ENCODE data around the gene HPSE2.

Gene HPSE2

DNA sequence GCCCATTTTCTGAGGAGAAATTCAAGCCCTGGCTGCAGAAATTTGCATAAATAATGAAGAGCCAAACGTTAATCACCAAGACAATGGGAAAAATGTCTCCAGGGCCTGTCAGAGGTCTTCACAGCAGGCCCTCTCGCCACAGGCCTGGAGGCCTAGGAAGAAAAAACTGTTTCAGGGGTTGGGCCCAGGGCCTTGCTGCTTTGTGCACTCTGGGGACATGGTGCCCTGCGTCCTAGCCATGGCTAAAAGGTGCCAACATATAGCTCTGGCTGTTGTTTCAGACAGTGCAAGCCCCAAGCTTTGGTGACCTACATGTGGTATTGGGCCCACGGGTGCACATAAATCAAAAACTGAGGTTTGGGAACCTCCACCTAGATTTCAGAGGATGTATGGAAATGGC, 796.9 kb downstream of the HPSE2 start:
- no peak for TF ChIP-seq POLR2A (IDR thresholded peaks at IDR 0.05; ENCODE audit: low read depth, low read length)
- DNase-seq (ENCODE audit: insufficient read length, low spot score) (no peak), FAIRE-seq (no peak)

DNA sequence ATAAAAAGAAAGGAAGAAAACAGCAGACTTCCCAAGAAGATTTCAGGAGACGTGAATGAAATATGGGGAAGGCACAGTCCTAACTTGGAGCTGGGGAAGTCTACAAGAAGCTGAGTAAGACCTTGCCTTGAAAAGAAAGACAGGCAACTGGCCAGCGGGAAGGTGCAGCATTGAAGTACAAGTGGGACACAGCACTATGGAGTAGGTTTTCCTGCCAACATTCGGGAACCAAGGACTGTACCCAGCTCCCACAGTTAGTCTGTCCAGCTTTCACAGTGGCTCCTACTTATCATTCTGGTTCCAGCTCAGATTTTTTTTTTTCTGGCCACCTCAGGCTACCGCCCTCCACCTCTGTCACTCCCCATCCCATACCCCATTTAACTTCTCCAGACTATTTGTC, 798.9 kb downstream of the HPSE2 start:
- DNase-seq (ENCODE audit: insufficient read length, low spot score) (no peak), FAIRE-seq (no peak)
- TF ChIP-seq POLR2A (IDR thresholded peaks at IDR 0.05; ENCODE audit: low read depth, low read length) = no peak

DNA sequence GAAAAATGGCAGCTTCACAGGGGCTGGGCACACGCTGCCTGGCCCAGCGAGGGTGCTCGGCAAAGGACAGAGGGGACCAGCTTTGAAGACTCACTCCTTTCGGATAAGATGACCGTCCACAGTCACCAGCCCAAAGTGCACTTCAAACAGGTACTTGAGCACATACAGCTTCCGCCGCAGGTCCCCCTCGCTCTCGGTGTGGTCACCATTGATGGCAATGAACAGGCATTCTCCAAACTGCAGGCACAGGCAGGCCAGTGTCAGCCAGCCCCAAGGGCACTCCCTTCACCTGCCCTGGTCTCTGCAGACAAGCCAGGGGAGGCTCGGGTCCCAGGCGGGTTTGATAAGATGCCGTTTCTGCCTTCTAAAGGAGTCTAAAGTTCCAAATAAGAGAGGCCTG, 800.5 kb downstream of the HPSE2 start:
- no peak for TF ChIP-seq POLR2A (IDR thresholded peaks at IDR 0.05; ENCODE audit: low read depth, low read length)
- DNase-seq (ENCODE audit: insufficient read length, low spot score) (no peak), FAIRE-seq (no peak)

DNA sequence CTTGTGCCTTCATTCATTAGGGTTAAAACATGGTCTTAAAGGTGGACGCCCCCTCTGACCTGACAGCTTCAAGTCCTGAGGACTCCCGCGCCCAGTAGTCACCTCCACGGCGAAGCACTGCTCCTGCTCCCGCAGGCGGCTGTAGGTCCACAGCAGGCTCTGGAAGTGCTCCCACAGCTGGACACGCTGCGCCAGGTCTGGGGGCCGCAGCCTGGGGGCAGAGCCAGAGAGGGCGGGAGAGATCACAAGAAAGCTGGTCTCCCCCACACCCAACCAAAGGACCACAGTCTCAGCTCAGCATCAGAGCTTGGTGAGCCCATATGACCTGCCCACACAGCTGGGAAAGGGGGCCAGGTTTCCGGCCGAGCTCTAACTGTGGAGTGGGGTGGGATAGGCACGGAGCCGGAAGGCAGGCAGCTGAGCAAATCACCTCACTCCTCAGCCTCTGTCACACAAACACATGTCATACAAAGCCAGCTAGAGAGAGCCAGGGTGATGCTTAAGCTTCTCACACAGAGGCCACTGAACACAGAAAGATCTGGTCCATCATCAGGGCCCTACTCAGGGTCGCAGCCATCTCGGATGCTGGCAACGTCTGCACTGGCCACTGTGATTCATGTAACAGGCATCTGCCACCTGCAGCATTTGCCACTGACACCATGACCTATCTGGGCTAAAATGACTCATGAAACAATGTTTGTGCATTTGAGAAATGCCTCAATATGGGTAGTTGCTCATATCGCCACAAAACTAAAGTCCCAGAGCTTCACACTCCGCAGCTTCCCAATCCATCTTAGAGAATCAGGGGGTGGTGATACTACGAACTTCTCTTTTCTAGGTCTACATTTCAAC, 801.5 kb downstream of the HPSE2 start:
- DNase-seq (ENCODE audit: insufficient read length, low spot score) = peak; percentile 62
- peak; percentile 6 for FAIRE-seq
- no peak for TF ChIP-seq POLR2A (IDR thresholded peaks at IDR 0.05; ENCODE audit: low read depth, low read length)

DNA sequence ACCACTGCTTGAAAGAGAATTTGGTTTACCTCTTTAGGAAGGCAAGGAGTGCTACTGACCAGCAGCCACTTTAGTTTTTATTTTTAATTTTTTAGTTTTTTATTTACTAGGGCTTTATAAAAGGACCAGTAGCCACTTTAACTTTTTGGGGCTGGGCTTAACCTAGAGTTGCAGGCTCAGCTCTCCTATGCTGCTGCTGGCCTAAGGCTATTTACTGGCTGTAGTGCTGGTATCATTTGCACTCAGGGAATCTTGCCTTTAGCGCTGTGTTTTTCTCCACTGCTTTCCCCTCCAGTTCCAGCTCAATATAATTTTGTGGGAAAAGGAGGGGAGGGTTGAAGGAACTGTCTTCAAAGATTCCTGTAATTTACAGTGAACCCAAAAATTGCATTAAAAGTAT, 802.3 kb downstream of the HPSE2 start:
- no peak for TF ChIP-seq POLR2A (IDR thresholded peaks at IDR 0.05; ENCODE audit: low read depth, low read length)
- FAIRE-seq (no peak), DNase-seq (ENCODE audit: insufficient read length, low spot score) (no peak)

DNA sequence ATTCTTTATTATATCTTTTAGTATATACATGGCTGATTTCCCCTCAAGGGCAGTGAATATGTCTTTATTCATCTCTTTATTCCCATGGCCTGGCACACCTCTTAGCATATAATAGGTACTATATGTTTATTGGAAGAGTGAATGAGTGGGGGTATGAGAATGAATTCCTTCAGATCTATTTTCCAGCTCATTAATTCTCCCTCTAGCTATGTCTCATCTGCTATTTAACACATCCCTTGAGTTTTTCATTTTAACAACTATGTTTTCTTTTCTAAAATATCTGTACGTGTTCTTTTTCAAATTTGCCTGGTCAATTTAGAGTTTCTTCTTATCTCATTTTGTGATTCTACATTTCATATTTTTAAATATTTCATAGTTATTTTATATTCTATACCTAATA, 803.3 kb downstream of the HPSE2 start:
- no peak for FAIRE-seq
- TF ChIP-seq POLR2A (IDR thresholded peaks at IDR 0.05; ENCODE audit: low read depth, low read length) = no peak
- DNase-seq (ENCODE audit: insufficient read length, low spot score) = no peak

DNA sequence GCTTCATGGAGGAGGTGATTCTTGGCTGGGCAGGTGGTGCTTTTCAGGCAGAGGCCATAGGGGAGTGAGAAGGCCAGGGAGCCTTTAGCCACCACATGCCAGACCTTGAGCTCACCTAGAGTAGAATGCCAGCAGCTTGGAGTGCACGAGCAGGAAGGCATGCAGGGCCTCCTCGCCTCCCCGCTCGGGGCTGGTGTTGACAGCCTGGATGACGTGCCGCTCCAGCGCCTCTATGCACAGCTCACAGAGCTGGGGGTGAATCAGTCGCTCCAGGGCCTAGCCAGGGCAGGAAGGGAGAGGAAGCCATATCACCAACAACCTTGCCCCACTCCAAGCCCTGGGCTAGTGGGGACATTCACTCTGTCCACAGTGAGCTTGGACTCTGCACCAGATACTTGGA, 804.6 kb downstream of the HPSE2 start:
- TF ChIP-seq POLR2A (IDR thresholded peaks at IDR 0.05; ENCODE audit: low read depth, low read length) = no peak
- DNase-seq (ENCODE audit: insufficient read length, low spot score) (no peak), FAIRE-seq (no peak)

DNA sequence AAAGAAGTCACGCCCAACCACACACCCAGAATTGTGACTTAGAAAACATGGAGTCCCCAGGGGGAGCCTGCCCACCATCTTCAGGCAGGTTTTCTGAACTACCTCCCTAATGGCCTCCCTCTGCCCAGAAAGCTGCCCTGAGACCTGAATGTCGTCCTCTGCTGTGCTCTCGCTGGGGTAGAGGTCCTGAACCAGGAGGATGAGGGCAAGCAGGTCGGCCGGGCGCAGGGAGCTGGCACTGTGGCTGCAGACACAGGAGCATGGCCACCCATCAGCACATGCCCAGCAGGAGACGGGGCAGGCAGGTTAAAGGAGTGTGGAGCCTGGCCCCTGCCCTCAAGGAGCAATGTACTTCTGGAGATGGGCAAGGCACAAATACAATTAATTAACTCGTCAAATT, 805.2 kb downstream of the HPSE2 start:
- FAIRE-seq (no peak), DNase-seq (ENCODE audit: insufficient read length, low spot score) (no peak)
- no peak for TF ChIP-seq POLR2A (IDR thresholded peaks at IDR 0.05; ENCODE audit: low read depth, low read length)

DNA sequence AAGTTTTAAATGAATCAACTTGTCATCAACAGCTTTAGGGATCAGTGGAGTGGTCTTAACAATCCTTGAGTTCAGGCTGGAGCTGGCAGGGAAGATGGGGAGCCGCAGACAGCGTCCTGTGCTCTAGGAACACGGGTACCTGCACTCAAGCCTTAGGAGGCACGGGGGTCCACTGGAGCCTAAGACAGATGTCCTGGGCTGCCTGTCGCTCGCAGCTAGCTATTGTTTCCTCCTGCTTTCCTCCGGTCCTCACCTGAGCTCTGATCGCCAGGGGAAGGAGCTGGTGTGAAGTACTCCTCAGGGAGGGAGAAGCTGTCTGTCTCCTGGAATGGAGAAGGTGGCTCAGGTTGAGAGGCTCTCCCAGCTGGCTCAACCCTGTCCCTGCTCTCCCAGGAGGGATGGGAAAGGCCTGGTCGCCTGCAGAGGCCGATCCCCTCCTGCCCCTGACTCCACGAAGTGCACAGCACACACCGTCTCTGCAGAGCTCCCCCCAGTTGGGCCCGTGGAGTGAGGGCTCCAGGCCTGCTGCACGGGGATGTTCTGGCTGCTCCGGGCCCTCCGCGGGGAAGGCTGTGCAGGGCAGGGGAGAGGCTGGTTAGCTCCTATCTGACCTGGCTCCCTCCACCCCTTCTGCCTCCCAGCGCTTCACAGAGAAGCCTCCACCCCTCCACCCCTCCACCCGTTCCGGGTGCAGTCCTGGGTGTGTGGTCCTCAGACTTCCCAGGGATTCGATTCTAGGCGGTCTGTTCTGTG, 806.2 kb downstream of the HPSE2 start:
- FAIRE-seq = no peak
- no peak for TF ChIP-seq POLR2A (IDR thresholded peaks at IDR 0.05; ENCODE audit: low read depth, low read length)
- no peak for DNase-seq (ENCODE audit: insufficient read length, low spot score)

DNA sequence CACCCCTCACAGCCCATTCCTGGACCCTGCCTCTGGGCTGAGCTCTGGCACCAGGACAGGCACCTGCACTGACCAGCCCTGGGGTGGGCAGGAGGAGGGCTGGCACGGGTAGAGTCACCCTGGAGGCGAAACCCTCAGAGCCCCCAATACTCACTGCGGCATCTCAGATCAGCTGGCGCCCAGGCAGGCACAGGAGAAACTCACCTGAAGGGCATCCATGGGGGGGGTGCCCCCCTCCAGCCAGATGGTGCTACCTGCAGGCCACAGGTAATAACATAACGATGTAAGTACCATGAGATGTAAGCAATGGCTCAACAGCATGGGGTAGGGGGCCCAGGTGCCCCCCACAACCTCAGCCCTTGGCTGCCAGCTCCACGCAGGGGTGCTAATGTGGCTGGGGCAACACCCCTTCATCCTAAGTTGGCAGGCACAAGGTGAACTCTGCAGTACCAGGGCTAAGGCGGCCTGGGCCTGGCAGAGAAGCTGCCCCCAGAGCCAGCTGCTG, 808.6 kb downstream of the HPSE2 start:
- DNase-seq (ENCODE audit: insufficient read length, low spot score) = no peak
- TF ChIP-seq POLR2A (IDR thresholded peaks at IDR 0.05; ENCODE audit: low read depth, low read length) = no peak
- no peak for FAIRE-seq

DNA sequence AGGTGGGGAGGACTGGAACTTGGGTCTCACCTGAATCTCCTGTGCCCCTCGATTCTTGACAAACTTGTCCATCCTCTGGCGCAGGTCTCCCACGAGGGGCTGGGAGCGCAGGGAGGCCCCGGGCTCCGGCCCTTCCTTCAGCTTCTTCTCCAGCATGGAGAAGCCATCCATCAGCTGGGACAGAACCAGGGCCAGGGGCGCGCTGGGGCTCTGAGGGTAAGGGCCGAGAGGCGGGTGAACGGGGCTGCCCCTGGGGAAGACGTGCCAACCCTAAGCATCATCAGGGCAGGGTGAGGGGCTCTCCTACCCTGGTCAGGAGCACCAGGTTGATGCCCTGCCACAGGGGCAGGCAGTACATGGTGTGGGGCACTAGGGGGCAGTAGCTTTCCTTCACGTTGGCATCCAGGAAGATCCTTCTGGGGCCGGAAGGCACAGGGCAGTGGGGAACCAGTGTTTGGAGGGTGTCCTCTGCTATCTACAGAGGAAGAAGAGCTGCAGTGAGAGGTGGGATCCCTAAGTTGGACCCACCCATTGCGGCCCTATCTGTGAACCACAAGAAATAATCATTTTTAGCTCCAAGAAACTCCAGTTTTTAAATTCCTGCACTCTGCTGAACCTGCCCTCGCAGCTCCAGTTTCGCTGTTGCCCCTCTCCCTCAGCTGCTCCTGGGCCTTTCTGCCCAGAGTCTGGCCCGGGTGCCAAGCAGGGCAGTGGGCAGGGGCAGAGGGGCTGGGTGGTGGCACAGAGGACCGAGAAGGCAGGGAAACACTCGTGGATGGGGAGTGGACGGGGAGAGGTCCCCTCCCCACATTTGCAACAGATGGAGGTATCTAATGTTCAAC, 809.9 kb downstream of the HPSE2 start:
- FAIRE-seq (no peak), DNase-seq (ENCODE audit: insufficient read length, low spot score) (peak; percentile 59)
- TF ChIP-seq POLR2A (IDR thresholded peaks at IDR 0.05; ENCODE audit: low read depth, low read length) = no peak

DNA sequence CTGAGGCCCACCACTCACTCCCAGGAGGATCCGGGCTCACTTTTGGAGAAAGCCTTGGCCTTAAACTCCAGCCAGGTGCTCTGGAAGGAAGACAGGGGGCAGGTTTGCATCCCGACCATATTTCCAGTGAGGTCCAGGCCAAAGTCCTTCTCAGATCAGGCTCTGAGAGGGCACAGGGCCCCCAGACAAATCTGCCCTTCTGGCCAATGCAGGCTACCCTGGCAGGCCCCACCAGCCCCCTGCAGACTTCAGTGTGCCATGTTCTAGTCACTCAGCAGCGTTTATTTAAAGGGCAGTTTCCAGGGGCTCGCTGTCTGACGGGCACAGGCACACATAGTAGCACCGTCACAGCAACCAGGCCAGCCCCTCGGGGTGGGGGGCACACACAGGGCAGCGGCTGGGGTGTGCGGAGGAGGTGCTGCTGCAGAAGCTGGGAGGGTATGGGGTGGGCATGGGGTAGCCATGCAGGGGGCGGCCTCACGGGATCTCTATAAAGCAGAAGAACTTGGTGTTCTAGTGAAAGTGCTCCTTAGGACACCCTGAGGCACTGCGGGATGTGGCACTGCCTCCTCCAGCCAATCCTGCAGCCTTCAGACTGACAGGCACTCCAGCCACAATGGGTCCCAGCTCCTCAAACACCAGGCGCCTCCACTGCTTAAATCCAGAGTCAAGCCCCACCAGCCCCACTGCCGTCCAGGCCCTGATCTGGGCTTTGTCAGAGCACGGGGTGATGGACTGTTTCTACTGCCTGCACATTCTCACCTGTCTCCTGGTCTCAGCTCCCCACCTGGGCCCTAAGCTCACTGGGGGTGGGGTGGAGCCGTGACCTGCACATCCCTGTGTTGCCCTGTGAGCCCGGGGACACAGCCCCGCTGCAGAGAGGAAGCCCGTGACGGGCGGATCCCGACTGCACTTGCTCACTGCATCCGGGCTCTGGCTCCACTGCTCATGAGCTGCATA, 811.1 kb downstream of the HPSE2 start:
- TF ChIP-seq POLR2A (IDR thresholded peaks at IDR 0.05; ENCODE audit: low read depth, low read length) = no peak
- no peak for FAIRE-seq
- DNase-seq (ENCODE audit: insufficient read length, low spot score) = no peak

DNA sequence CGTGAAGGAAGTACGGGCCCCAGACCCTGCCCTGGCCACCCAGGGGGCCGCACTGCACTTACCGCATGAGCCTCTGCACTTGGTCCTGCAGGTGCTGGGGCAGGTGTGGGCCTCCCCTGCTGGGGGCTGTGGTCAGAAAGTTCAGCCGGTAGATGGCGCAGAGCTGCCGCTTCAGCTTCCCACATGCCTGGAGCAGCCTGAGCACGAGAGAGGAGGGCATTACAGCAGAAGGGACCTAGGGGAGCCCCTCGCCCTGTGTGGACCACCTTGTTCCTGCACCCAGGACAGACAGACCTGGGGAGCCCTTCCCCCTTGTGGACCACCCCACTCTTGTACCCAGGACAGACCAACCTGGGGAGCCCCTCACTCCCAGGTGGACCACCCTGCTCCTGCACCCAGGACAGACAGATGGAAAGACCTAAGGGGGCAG, 811.9 kb downstream of the HPSE2 start:
- FAIRE-seq (no peak), DNase-seq (ENCODE audit: insufficient read length, low spot score) (no peak)
- no peak for TF ChIP-seq POLR2A (IDR thresholded peaks at IDR 0.05; ENCODE audit: low read depth, low read length)

Measured in H54 (cell line).